Colonic mucosa (tissue), 4 donors: Measurements from ENCODE around the gene L3MBTL1. TPM values are rescaled to one million over a fixed set of nuclear protein-coding genes. Genes with fewer than 3 reads are reported as not detected.

Experiments
- DNase-seq: peaks from one replicate; pipeline ENCODE4 v3.0.0-alpha.2; 2020
- H3K27ac ChIP-seq: fragments of 200-600 bp; one replicate; pipeline ENCODE4 v1.8.0; 2021
- H3K27me3 ChIP-seq: fragments of 200-600 bp; one replicate; pipeline ENCODE4 v1.8.0; 2021
- H3K36me3 ChIP-seq: fragments of 200-600 bp; one replicate; pipeline ENCODE4 v1.8.0; 2021
- H3K4me1 ChIP-seq: fragments of 200-600 bp; one replicate; pipeline ENCODE4 v1.8.0; 2021; ENCODE audit warnings: mild to moderate bottlenecking
- H3K4me3 ChIP-seq: fragments of 200-600 bp; one replicate; pipeline ENCODE4 v1.8.0; 2021
- H3K9ac ChIP-seq, 2 donors: one replicate each; pipeline ENCODE4 v1.7.0; 2013; ENCODE audit warnings: control low read depth in 2 of 2, low read depth in 2 of 2, low read length in 2 of 2
- H3K9me3 ChIP-seq: fragments of 200-600 bp; one replicate; pipeline ENCODE4 v1.8.0; 2021
- CTCF ChIP-seq: fragments of 200-600 bp; IDR thresholded peaks from one replicate; pipeline ENCODE4 v1.8.0; 2022; ENCODE audit warnings: antibody characterized with exemption, mild to moderate bottlenecking
- intact Hi-C: fragments of 100-400 bp; cut with DNase I; formaldehyde crosslinking; loops from one replicate; pipeline ENCODE4 v1.14.1; 2022
- total RNA-seq, 2 donors: library from RNA; stranded (reverse); fragmentation: NEBNext Ultra II Directional in 1 of 2; extraction: Animal tissue kit (Norgen Biotek cat#: 25700) in 1 of 2; gene quantifications; one replicate each; pipeline ENCODE4 v1.2.1, GENCODE V29; 2021
- donor health status: healthy.
- donor health status: DM: no; HTN: no; CAD: no.
- donor health status: DM: no; HTN: no; CAD: no.

L3MBTL1 gene
- total RNA-seq, 2 donors from 2014 or later = 4.5 to 8.8 TPM

- H3K9me3 ChIP-seq = no peaks in the 10 kb centered on the region
- no peak for DNase-seq
- no peak overlapping the region for H3K9ac ChIP-seq
- H3K36me3 ChIP-seq = no peaks in the 10 kb centered on the region
- no peak overlapping the region for H3K27ac ChIP-seq
- H3K4me3 ChIP-seq = no peak overlapping the region
- H3K4me1 ChIP-seq = no peaks in the 10 kb centered on the region
- intact Hi-C loops = no loop called here
- no peaks in the 10 kb centered on the region for H3K27me3 ChIP-seq
- TF ChIP-seq CTCF = no peak
Observed at GRCh38 chr20:43576108-43576507, 68.6 kb downstream of the L3MBTL1 start.

GRCh38 chr20:43579861-43580793 lies 72.6 kb downstream of the L3MBTL1 start:
- Histone ChIP-seq H3K9me3 (no peaks in the 10 kb centered on the region), H3K4me3 (no peak overlapping the region), H3K4me1 (no peaks in the 10 kb centered on the region), H3K27me3 (no peaks in the 10 kb centered on the region), H3K27ac (peak overlapping the region; percentile 68), H3K36me3 (no peaks in the 10 kb centered on the region), H3K9ac (peak overlapping the region in 1 of 2 donors; percentile 58)
- no peak for TF ChIP-seq CTCF
- intact Hi-C loops = no loop called here
- DNase-seq = peak; percentile 23

- no peaks in the 10 kb centered on the region for H3K9me3 ChIP-seq
- H3K27me3 ChIP-seq = no peaks in the 10 kb centered on the region
- DNase-seq = no peak
- no peaks in the 10 kb centered on the region for H3K36me3 ChIP-seq
- no peak for TF ChIP-seq CTCF
- intact Hi-C loops = no loop called here
- H3K27ac ChIP-seq = no peak overlapping the region
- H3K4me3 ChIP-seq = no peak overlapping the region
- no peaks in the 10 kb centered on the region for H3K4me1 ChIP-seq
- H3K9ac ChIP-seq = no peak overlapping the region
Observed at GRCh38 chr20:43583133-43583864, 75.8 kb downstream of the L3MBTL1 start.

- no peak overlapping the region for H3K27ac ChIP-seq
- intact Hi-C loops = no loop called here
Observed at GRCh38 chr20:43583982-43584432, 76.5 kb downstream of the L3MBTL1 start.

More at GRCh38 chr20:43583982-43584432, 76.5 kb downstream of the L3MBTL1 start:
- peak; percentile 44 for DNase-seq
- Histone ChIP-seq H3K4me1 (no peaks in the 10 kb centered on the region), H3K9ac (no peak overlapping the region), H3K36me3 (no peaks in the 10 kb centered on the region), H3K27me3 (no peaks in the 10 kb centered on the region), H3K9me3 (no peaks in the 10 kb centered on the region), H3K4me3 (no peak overlapping the region)
- TF ChIP-seq CTCF = no peak
